Jurkat, Clone E6-1 (cell line): ENCODE measurements around the gene ZNF644.
"Not testable (repeated sequence)": the region's sequence is repeated elsewhere in the genome, so short reads cannot be mapped to it uniquely, and the experiment has no call there.

ENCODE experiments used
- DNase-seq: peaks from one replicate; pipeline ENCODE4 v3.0.0-alpha.2; 2011; ENCODE audit warnings: low read depth, low spot score
- H3K4me3 ChIP-seq: 2 replicates; pipeline ENCODE4 v1.5.1; 2011; ENCODE audit warnings: mild to moderate bottlenecking, low read length, control low read depth, moderate library complexity

ZNF644 gene

GRCh38 chr1:90891756-90892155 is 130.1 kb downstream of the ZNF644 start:
- H3K4me3 ChIP-seq = not testable (repeated sequence)

GRCh38 chr1:90882221-90882620 is 139.6 kb downstream of the ZNF644 start:
- no peak for DNase-seq
- no peak overlapping the region for H3K4me3 ChIP-seq

More at GRCh38 chr1:90891756-90892155, 130.1 kb downstream of the ZNF644 start:
- not testable (repeated sequence) for DNase-seq

GRCh38 chr1:90881034-90881433 is 140.8 kb downstream of the ZNF644 start:
- no peak for DNase-seq

GRCh38 chr1:90879281-90879680 is 142.6 kb downstream of the ZNF644 start:
- DNase-seq = no peak

More at GRCh38 chr1:90881034-90881433, 140.8 kb downstream of the ZNF644 start:
- H3K4me3 ChIP-seq = no peak overlapping the region

GRCh38 chr1:90876101-90876500 is 145.7 kb downstream of the ZNF644 start:
- no peak for DNase-seq
- no peak overlapping the region for H3K4me3 ChIP-seq

More at GRCh38 chr1:90879281-90879680, 142.6 kb downstream of the ZNF644 start:
- no peak overlapping the region for H3K4me3 ChIP-seq
